CD4-positive, alpha-beta T cell treated with Interleukin-4 for 1 hour (primary cell): ENCODE data around the gene SLC43A2.

Source experiments
- DNase-seq, 2 donors: peaks; one replicate each; pipeline ENCODE4 v3.0.0-alpha.2; 2020 to 2022

SLC43A2 gene

DNA sequence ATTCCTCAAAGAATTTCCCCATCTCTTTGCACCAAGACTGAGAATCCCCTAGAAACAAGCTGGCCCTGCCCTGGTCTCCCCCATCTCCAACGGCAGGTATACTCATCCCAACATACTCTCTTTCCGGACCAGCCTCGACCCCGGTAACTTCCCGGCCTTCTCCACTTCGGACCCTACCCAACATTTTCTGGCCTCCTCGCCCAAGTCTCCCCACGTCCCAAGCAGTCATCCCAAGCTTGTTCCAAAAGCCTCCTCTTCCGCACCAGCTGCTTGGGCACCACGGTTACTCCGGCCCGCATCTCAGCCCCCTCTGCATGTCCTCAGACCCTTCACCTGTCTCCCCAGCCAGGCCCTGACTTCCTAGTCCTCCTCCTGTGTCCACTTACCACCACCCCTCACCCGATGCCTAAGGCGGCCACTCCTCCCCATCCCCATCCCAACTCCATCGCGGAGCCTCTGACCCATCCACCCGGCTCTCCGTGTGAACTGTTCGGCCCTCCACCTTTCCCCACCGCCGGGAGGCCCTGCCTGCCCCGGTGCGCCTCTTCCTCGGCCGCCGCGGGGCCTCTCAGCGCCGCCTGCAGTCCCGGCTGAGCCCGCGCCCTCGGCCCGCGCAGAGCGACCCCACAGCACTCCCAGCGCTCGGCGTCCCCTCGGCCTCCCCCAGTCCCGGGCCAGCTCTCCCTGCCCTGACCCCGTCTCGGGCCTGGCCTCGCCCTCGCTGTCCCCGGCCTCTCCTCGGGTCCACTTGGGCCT lies 67.0 kb downstream of the SLC43A2 start:
- peak in 1 of 2 donors; percentile 28 for DNase-seq

- no peak for DNase-seq
These were observed 67.7 kb downstream of the SLC43A2 start for GRCh38 chr17:1560858-1561355.

GRCh38 chr17:1560101-1560857 lies 68.4 kb downstream of the SLC43A2 start:
- no peak for DNase-seq

GRCh38 chr17:1559047-1560043 lies 69.3 kb downstream of the SLC43A2 start:
- DNase-seq, result no peak

DNA sequence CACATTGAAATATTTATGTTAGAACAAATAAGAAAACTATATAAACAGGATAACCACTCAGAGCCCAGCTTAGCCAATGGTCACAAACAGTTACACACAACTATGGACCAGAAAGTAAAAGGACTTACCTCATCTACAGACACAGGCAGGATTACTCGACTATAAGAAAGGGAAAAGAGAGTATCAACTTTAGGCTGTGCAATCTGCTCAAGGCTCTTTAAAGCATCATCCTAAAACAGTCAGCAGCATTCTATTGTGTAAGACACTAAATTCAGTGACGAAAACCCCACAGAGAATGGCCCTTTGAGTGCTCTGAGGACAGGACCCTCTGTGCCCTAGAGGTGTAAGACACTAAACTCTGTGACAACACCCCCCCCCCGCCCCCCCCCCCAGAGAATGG lies 70.2 kb downstream of the SLC43A2 start:
- no peak for DNase-seq

GRCh38 chr17:1557355-1558095 lies 71.1 kb downstream of the SLC43A2 start:
- no peak for DNase-seq

- peak in 1 of 2 donors; percentile 63 for DNase-seq
These were observed 72.8 kb downstream of the SLC43A2 start for GRCh38 chr17:1555651-1556471.

- DNase-seq, result no peak
These were observed 73.7 kb downstream of the SLC43A2 start for GRCh38 chr17:1554751-1555540.

GRCh38 chr17:1553354-1554266 lies 75.0 kb downstream of the SLC43A2 start:
- no peak for DNase-seq

GRCh38 chr17:1552932-1553331 lies 75.7 kb downstream of the SLC43A2 start:
- no peak for DNase-seq

- DNase-seq, result no peak
These were observed 76.9 kb downstream of the SLC43A2 start for GRCh38 chr17:1551741-1552140.

DNA sequence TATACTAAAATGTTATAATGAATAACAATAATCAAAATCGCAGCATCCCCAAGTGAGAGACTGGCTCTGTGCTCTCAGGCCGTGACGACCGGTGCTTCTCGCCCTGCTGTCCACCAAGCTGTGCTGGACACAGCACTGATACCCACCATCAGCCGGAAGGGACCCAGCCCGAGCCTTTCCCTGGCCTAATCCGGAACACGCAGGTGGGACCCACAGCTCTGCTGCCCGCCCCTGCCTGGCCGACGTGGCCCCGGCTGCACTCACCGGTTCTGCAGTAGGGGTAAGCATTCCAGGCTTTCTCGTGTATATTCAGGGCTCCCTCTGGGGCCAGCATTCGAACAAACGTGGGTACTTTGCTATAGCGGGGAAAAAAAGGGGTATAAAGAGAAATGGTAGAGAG lies 80.6 kb downstream of the SLC43A2 start:
- no peak for DNase-seq

DNA sequence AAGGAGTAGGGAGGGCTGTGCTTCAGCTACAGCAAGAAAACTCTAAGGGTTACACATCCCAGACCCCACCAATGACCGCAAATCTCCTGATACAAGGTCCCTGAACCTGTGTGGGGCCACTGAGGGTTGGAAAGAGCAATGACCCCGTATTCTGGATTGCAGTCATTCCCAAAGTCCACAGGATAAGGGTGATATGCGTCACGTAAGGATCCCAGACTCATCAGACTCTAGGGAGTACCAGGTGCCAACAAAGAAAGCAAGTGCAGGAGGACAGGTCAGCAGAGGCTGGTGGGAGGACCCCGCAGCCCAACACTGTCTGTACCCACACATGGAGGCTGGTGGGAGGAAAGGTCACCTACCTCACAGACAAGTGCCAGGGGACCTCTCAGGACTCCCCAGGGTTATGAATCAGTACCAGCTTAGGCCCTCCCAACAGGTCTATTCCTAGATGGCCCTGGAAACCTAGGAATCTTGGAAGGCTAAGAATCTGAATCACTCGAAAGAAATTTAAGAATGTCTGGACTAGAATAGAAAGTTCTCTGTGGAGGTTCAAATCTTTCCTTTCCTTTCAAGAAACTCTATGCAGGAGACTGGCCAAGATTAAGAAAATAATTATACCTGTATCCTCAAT lies 82.2 kb downstream of the SLC43A2 start:
- DNase-seq, result no peak

DNA sequence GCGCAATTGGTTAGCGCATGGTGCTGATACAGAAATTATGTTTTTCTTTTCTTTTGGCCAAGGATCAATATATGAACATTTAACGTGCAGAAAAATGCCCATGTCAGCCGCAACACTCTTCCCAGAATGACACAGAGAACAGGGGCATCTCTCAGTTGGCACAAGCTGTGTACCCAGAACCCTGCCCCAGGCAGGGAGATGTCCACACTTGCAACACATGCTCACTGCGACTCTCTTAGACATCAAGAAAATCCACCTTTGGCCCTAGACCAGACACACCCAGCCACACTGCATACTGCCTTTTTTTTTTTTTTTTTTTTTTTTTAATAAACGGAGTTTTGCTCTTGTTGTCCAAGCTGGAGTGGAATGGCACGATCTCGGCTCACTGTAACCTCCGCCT lies 83.0 kb downstream of the SLC43A2 start:
- no peak for DNase-seq

GRCh38 chr17:1542316-1542715 lies 86.3 kb downstream of the SLC43A2 start:
- DNase-seq, result no peak

DNA sequence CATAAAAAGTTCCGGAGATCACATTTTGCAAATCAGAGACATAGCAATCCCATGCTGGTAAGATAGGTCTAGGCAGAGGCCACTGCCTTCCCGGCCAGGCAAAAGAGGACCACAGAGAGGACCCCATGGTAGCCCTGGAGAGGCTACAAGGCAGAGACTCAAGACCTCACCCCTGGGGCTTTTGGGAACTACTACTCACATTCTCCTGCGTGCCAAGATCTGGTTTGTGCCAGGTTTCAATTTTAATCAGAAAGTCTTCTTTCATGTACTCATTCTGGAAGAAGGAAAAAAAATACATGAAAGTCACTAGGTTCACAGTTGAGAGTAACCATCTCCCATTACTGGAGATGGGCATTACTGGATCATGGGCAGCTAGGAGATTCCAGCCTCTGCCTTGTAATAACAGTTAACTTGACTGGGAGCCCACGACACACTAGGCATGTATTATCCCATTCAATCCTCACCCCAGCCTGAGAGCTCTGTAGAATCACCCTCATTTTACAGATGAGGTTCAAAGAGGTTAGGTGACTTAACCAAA lies 87.2 kb downstream of the SLC43A2 start:
- no peak for DNase-seq

GRCh38 chr17:1539811-1540210 lies 88.8 kb downstream of the SLC43A2 start:
- no peak for DNase-seq

- DNase-seq, result no peak
These were observed 92.9 kb downstream of the SLC43A2 start for GRCh38 chr17:1535737-1536136.
